ENCODE results near the gene MAP10. TPM values are rescaled to one million over a fixed set of nuclear protein-coding genes. Genes with fewer than 3 reads are reported as not detected.
"Not testable (repeated sequence)": the region's sequence is repeated elsewhere in the genome, so short reads cannot be mapped to it uniquely, and the experiment has no call there.

Gene MAP10
- total and polyA plus RNA-seq, 10 of the 15 experiments (the other 5 are each of a cell fraction or from before 2014, with no cell fraction given) = 0.85 to 5.0 (median 4.3) TPM

- H3K27ac ChIP-seq (ENCODE audit: control insufficient read depth, insufficient read depth); H3K79me2 ChIP-seq (ENCODE audit: control insufficient read depth, insufficient read depth, low read length); H3K4me2 ChIP-seq (ENCODE audit: control insufficient read depth, insufficient read depth); POLR2A ChIA-PET; H4K20me1 ChIP-seq (ENCODE audit: control insufficient read depth, insufficient read depth); BruUV-seq (replicated peaks); H3K27me3 ChIP-seq (replicated peaks in 1 of 2; ENCODE audit: control insufficient read depth in 2 of 2, insufficient read depth in 2 of 2, low read length in 1 of 2); intact Hi-C loops (cut with micrococcal nuclease; ENCODE audit: unreplicated experiment); H3K9ac ChIP-seq (ENCODE audit: control insufficient read depth, insufficient read depth, low read length); in situ Hi-C loops (cut with MboI); H3K4me1 ChIP-seq (ENCODE audit: control insufficient read depth, insufficient read depth, low read length); SMC1A ChIA-PET (ENCODE audit: uncharacterized antibody, unreplicated experiment); H3K36me3 ChIP-seq (ENCODE audit: control insufficient read depth in 2 of 2, insufficient read depth in 2 of 2, low read length in 1 of 2); RAD21 ChIA-PET (ENCODE audit: unreplicated experiment); DNase-seq (ENCODE audit: low read depth, low spot score); H2AFZ ChIP-seq (ENCODE audit: control insufficient read depth, low read depth, low read length); H3K9me3 ChIP-seq (replicated peaks; ENCODE audit: control insufficient read depth, insufficient read depth, low read length); H3K4me3 ChIP-seq; FAIRE-seq; ATAC-seq: not testable (repeated sequence)
- CTCF ChIA-PET = interaction anchor here (0.7 kb wide), 1 partner anchor 10 kb away, joined by 3 read pairs; no protein-coding TSS in a partner anchor
- WGBS (ENCODE audit: insufficient coverage, insufficient replicate concordance, low lambda C conversion rate, missing lambda C conversion rate) = no CpG with 5 or more reads among the region's 1 CpG
These were observed 19.6 kb upstream of the MAP10 start for GRCh38 chr1:232785630-232786029.

GRCh38 chr1:232786845-232787455 lies 18.3 kb upstream of the MAP10 start:
- H2AFZ ChIP-seq (ENCODE audit: control insufficient read depth, low read depth, low read length) = no peak overlapping the region
- in situ Hi-C loops (cut with MboI) (no loop called here), intact Hi-C loops (cut with micrococcal nuclease; ENCODE audit: unreplicated experiment) (no loop called here)
- ChIA-PET SMC1A (ENCODE audit: uncharacterized antibody, unreplicated experiment) (no interaction called here), POLR2A (no interaction called here), CTCF (no interaction called here), RAD21 (ENCODE audit: unreplicated experiment) (no interaction called here)
- no peaks in the 10 kb centered on the region for H3K36me3 ChIP-seq (ENCODE audit: control insufficient read depth in 2 of 2, insufficient read depth in 2 of 2, low read length in 1 of 2)
- WGBS (ENCODE audit: insufficient coverage, insufficient replicate concordance, low lambda C conversion rate, missing lambda C conversion rate) = 58% methylated on average over 7 of the region's 7 CpGs
- no TSS peak for BruUV-seq (replicated peaks)
- DNase-seq (ENCODE audit: low read depth, low spot score) (no peak), ATAC-seq (no peak), FAIRE-seq (no peak)
- H3K4me2 ChIP-seq (ENCODE audit: control insufficient read depth, insufficient read depth) = no peak overlapping the region
- no peak overlapping the region for H3K27ac ChIP-seq (ENCODE audit: control insufficient read depth, insufficient read depth)
- H4K20me1 ChIP-seq (ENCODE audit: control insufficient read depth, insufficient read depth) = no peaks in the 10 kb centered on the region
- no peaks in the 10 kb centered on the region for H3K79me2 ChIP-seq (ENCODE audit: control insufficient read depth, insufficient read depth, low read length)
- no peaks in the 10 kb centered on the region for H3K4me1 ChIP-seq (ENCODE audit: control insufficient read depth, insufficient read depth, low read length)
- no peaks in the 10 kb centered on the region; a peak in 1 of 4 replicates for H3K27me3 ChIP-seq (replicated peaks in 1 of 2; ENCODE audit: control insufficient read depth in 2 of 2, insufficient read depth in 2 of 2, low read length in 1 of 2)
- H3K9ac ChIP-seq (ENCODE audit: control insufficient read depth, insufficient read depth, low read length) = no peak overlapping the region
- H3K4me3 ChIP-seq = no peak overlapping the region
- no peaks in the 10 kb centered on the region for H3K9me3 ChIP-seq (replicated peaks; ENCODE audit: control insufficient read depth, insufficient read depth, low read length)
- TF ChIP-seq EZH2 (IDR thresholded peaks at IDR 0.05; ENCODE audit: borderline replicate concordance, control insufficient read depth, low read depth, low read length) (no peak), POLR2AphosphoS2 (IDR thresholded peaks at IDR 0.05; ENCODE audit: low read depth, low read length) (no peak), EGR1 (IDR thresholded peaks at IDR 0.05; ENCODE audit: borderline replicate concordance in 1 of 2, low read depth in 2 of 2, low read length in 2 of 2) (no peak), NFYB (IDR thresholded peaks at IDR 0.05; ENCODE audit: insufficient read depth, low read depth, low read length) (no peak), GATAD2B (conservative IDR thresholded peaks at IDR 0.05; ENCODE audit: low read depth) (no peak), RB1 (IDR thresholded peaks at IDR 0.05; ENCODE audit: borderline replicate concordance) (no peak), IRF5 (IDR thresholded peaks at IDR 0.05; ENCODE audit: borderline replicate concordance) (no peak), NR2F1 (conservative IDR thresholded peaks at IDR 0.05) (no peak), MYC (IDR thresholded peaks at IDR 0.05; ENCODE audit: insufficient read depth, insufficient read length, insufficient replicate concordance, low read length, severe bottlenecking) (no peak), CHD2 (IDR thresholded peaks at IDR 0.05; ENCODE audit: borderline replicate concordance, low read depth, low read length) (no peak), NRF1 (conservative IDR thresholded peaks at IDR 0.05; ENCODE audit: low read depth, low read length) (no peak), E2F8 (IDR thresholded peaks at IDR 0.05; ENCODE audit: low read depth, partially characterized antibody) (no peak), SIX5 (IDR thresholded peaks at IDR 0.05; ENCODE audit: low read depth, low read length, severe bottlenecking) (no peak)

Data from GM12878 (cell line).